ENCODE data around the gene LSAMP. TPM values are rescaled to one million over a fixed set of nuclear protein-coding genes. Genes with fewer than 3 reads are reported as not detected.

Gene LSAMP
- total RNA-seq, 4 donors from 2014 or later, result 0.30 to 5.5 (median 1.4) TPM

- TF ChIP-seq CTCF (IDR thresholded peaks at IDR 0.05), result no peak
- no peak for TF ChIP-seq POLR2A (IDR thresholded peaks at IDR 0.05)
- Histone ChIP-seq H3K9me3 (no peaks in the 10 kb centered on the region), H3K27me3 (no peaks in the 10 kb centered on the region), H3K27ac (no peak overlapping the region), H3K36me3 (no peaks in the 10 kb centered on the region), H3K4me3 (no peak overlapping the region), H3K4me1 (no peaks in the 10 kb centered on the region)
- WGBS, 2 donors, result 74 to 91% methylated on average over 3 of the region's 3 CpGs
- intact Hi-C loops (cut with DNase I), result no loop called here
- DNase-seq, result no peak
These were observed 255.2 kb downstream of the LSAMP start for GRCh38 chr3:116190095-116190494.

- H3K4me3 ChIP-seq, result no peak overlapping the region
- no peaks in the 10 kb centered on the region for H3K36me3 ChIP-seq
- H3K4me1 ChIP-seq, result no peaks in the 10 kb centered on the region
- H3K9me3 ChIP-seq, result no peaks in the 10 kb centered on the region
- 52% methylated on average over 3 of the region's 3 CpGs for WGBS, 2 donors
- H3K27me3 ChIP-seq, result no peaks in the 10 kb centered on the region
- TF ChIP-seq POLR2A (IDR thresholded peaks at IDR 0.05) (no peak), CTCF (IDR thresholded peaks at IDR 0.05) (no peak)
- DNase-seq, result no peak
- intact Hi-C loops (cut with DNase I), result no loop called here
- no peak overlapping the region for H3K27ac ChIP-seq
These were observed 257.0 kb downstream of the LSAMP start for GRCh38 chr3:116188231-116188785.

GRCh38 chr3:116186049-116186448 is 259.2 kb downstream of the LSAMP start:
- Histone ChIP-seq H3K4me3 (no peak overlapping the region), H3K27ac (no peak overlapping the region), H3K9me3 (no peaks in the 10 kb centered on the region), H3K4me1 (peaks cover 0 to 5% (median 0%) of the 10 kb centered on the region in 3 donors), H3K36me3 (no peaks in the 10 kb centered on the region), H3K27me3 (no peaks in the 10 kb centered on the region)
- TF ChIP-seq POLR2A (IDR thresholded peaks at IDR 0.05) (no peak), CTCF (IDR thresholded peaks at IDR 0.05) (no peak)
- 80 to 93% methylated on average over 1 of the region's 1 CpG for WGBS, 2 donors
- intact Hi-C loops (cut with DNase I), result no loop called here
- no peak for DNase-seq

- no peaks in the 10 kb centered on the region for H3K36me3 ChIP-seq
- no peak for DNase-seq
- no peaks in the 10 kb centered on the region for H3K9me3 ChIP-seq
- no peak overlapping the region for H3K4me3 ChIP-seq
- TF ChIP-seq CTCF (IDR thresholded peaks at IDR 0.05) (no peak), POLR2A (IDR thresholded peaks at IDR 0.05) (no peak)
- no peaks in the 10 kb centered on the region for H3K27me3 ChIP-seq
- intact Hi-C loops (cut with DNase I), result no loop called here
- no peak overlapping the region for H3K27ac ChIP-seq
- H3K4me1 ChIP-seq, result peaks cover 0 to 11% (median 0%) of the 10 kb centered on the region in 3 donors
These were observed 264.1 kb downstream of the LSAMP start for GRCh38 chr3:116181159-116181558.

GRCh38 chr3:116179091-116179490 is 266.2 kb downstream of the LSAMP start:
- 38 to 59% methylated on average over 1 of the region's 1 CpG for WGBS, 2 donors
- no peaks in the 10 kb centered on the region for H3K36me3 ChIP-seq
- DNase-seq, result no peak

More at GRCh38 chr3:116179091-116179490, 266.2 kb downstream of the LSAMP start:
- H3K9me3 ChIP-seq, result no peaks in the 10 kb centered on the region
- H3K27ac ChIP-seq, result no peak overlapping the region
- no peak overlapping the region for H3K4me3 ChIP-seq
- intact Hi-C loops (cut with DNase I), result no loop called here
- peaks cover 0 to 11% (median 0%) of the 10 kb centered on the region in 3 donors for H3K4me1 ChIP-seq
- no peaks in the 10 kb centered on the region for H3K27me3 ChIP-seq
- TF ChIP-seq POLR2A (IDR thresholded peaks at IDR 0.05), result no peak
- TF ChIP-seq CTCF (IDR thresholded peaks at IDR 0.05), result no peak

Data from esophagus squamous epithelium (tissue), 5 donors.